IMR-90 (cell line): ENCODE data around the gene SCARF2. TPM values are rescaled to one million over a fixed set of nuclear protein-coding genes. Genes with fewer than 3 reads are reported as not detected.

Experiments used
- ATAC-seq: fragments of 200-7000 bp; cut with Tn5 transposase; 2 replicates; pipeline ENCODE4 v1.9.1; 2020; ENCODE audit warnings: low read depth, mild to moderate bottlenecking, moderate library complexity
- BruUV-seq: library from RNA; stranded (reverse); fragments of 400-500 nt; replicated peaks from 2 replicates; lab custom pipeline; 2021; lab: Mats Ljungman, UMichigan
- CTCF ChIA-PET: fragments of 300-600 bp; formaldehyde crosslinking; extraction: SDS; loops from one replicate; lab custom pipeline; 2021; ENCODE audit warnings: antibody characterized with exemption; lab: Yijun Ruan, JAX
- POLR2A ChIA-PET: fragments of 300-600 bp; sonication (Branson Sonifier 250); formaldehyde crosslinking; loops from one replicate; lab custom pipeline; 2022; ENCODE audit warnings: antibody characterized with exemption; ENCODE audit not compliant: unreplicated experiment; lab: Charles Lee
- DNase-seq: peaks from one replicate; pipeline ENCODE4 v3.0.0; 2013
- H2AFZ ChIP-seq: replicated peaks from 2 replicates; pipeline ENCODE3; 2013; ENCODE audit warnings: low read length, mild to moderate bottlenecking; ENCODE audit not compliant: poor library complexity
- H2AK5ac ChIP-seq: 2 replicates; pipeline ENCODE4 v1.6.1; 2013; ENCODE audit warnings: low read depth, low read length, inconsistent platforms
- H2AK9ac ChIP-seq: replicated peaks from 2 replicates; pipeline ENCODE3; 2013; ENCODE audit warnings: mild to moderate bottlenecking, low read depth, low read length, moderate library complexity; ENCODE audit not compliant: poor library complexity
- H2BK120ac ChIP-seq: 2 replicates; pipeline ENCODE4 v1.6.1; 2013; ENCODE audit warnings: low read depth, low read length, inconsistent platforms
- H2BK15ac ChIP-seq: 3 replicates; pipeline ENCODE4 v1.6.1; 2013; ENCODE audit warnings: low read depth, low read length, inconsistent platforms
- H2BK20ac ChIP-seq: 2 replicates; pipeline ENCODE4 v1.6.1; 2013; ENCODE audit warnings: low read depth, mild to moderate bottlenecking, inconsistent platforms, low read length, moderate library complexity
- H2BK5ac ChIP-seq: 2 replicates; pipeline ENCODE4 v1.6.1; 2013; ENCODE audit warnings: mild to moderate bottlenecking, low read depth, low read length, inconsistent platforms; ENCODE audit not compliant: poor library complexity, severe bottlenecking
- H3K14ac ChIP-seq: replicated peaks from 2 replicates; pipeline ENCODE4 v1.6.1; 2013; ENCODE audit warnings: low read depth, low read length, inconsistent platforms
- H3K18ac ChIP-seq: 2 replicates; pipeline ENCODE4 v1.6.1; 2013; ENCODE audit warnings: low read depth, low read length, control low read depth
- H3K23ac ChIP-seq: 2 replicates; pipeline ENCODE4 v1.6.1; 2013; ENCODE audit warnings: low read depth, low read length, inconsistent platforms
- H3K27ac ChIP-seq: 2 replicates; pipeline ENCODE4 v1.5.1; 2013; ENCODE audit warnings: mild to moderate bottlenecking, control low read depth, low read length; ENCODE audit not compliant: insufficient read depth
- H3K27me3 ChIP-seq: 2 replicates; pipeline ENCODE4 v1.6.1; 2013; ENCODE audit warnings: low read length; ENCODE audit not compliant: control insufficient read depth, insufficient read depth
- H3K36me3 ChIP-seq: 2 replicates; pipeline ENCODE4 v1.6.1; 2013; ENCODE audit warnings: low read length, mixed read lengths; ENCODE audit not compliant: control insufficient read depth, insufficient read depth
- H3K4ac ChIP-seq: 2 replicates; pipeline ENCODE4 v1.6.1; 2013; ENCODE audit warnings: low read depth, low read length, inconsistent platforms
- H3K4me1 ChIP-seq: 2 replicates; pipeline ENCODE4 v1.6.1; 2013; ENCODE audit warnings: low read length, mixed read lengths; ENCODE audit not compliant: control insufficient read depth, insufficient read depth
- H3K4me2 ChIP-seq: 2 replicates; pipeline ENCODE4 v1.6.1; 2013; ENCODE audit warnings: low read depth, mild to moderate bottlenecking, control low read depth, low read length, moderate library complexity
- H3K4me3 ChIP-seq: 2 replicates; pipeline ENCODE4 v1.5.1; 2013; ENCODE audit warnings: low read depth, mild to moderate bottlenecking, control low read depth, low read length, moderate library complexity; ENCODE audit not compliant: insufficient read depth
- H3K56ac ChIP-seq: 2 replicates; pipeline ENCODE4 v1.6.1; 2013; ENCODE audit warnings: low read length, inconsistent platforms; ENCODE audit not compliant: insufficient read depth; ENCODE audit errors: extremely low read depth
- H3K79me1 ChIP-seq, 2 experiments: 2 replicates each; pipeline ENCODE4 v1.6.1; 2013; ENCODE audit warnings: low read length in 2 of 2, inconsistent platforms in 1 of 2, low read depth in 1 of 2
- H3K9ac ChIP-seq: 2 replicates; pipeline ENCODE4 v1.6.1; 2013; ENCODE audit warnings: low read depth, low read length, control low read depth
- H3K9me1 ChIP-seq: 2 replicates; pipeline ENCODE4 v1.6.1; 2013; ENCODE audit warnings: low read length, inconsistent platforms; ENCODE audit not compliant: insufficient read depth
- H3K9me3 ChIP-seq: 2 replicates; pipeline ENCODE4 v1.6.1; 2013; ENCODE audit warnings: low read length; ENCODE audit not compliant: control insufficient read depth, insufficient read depth
- H4K20me1 ChIP-seq: 2 replicates; pipeline ENCODE4 v1.6.1; 2013; ENCODE audit warnings: low read length, inconsistent platforms; ENCODE audit not compliant: insufficient read depth
- H4K5ac ChIP-seq: 2 replicates; pipeline ENCODE4 v1.6.1; 2013; ENCODE audit warnings: mild to moderate bottlenecking, low read depth, low read length, control low read depth
- H4K8ac ChIP-seq, 2 experiments: 2 replicates each; pipeline ENCODE4 v1.6.1; 2013; ENCODE audit warnings: low read depth in 2 of 2, low read length in 2 of 2, control low read depth in 1 of 2, inconsistent platforms in 1 of 2
- H4K91ac ChIP-seq: 2 replicates; pipeline ENCODE4 v1.6.1; 2013; ENCODE audit warnings: low read depth, low read length, inconsistent platforms; ENCODE audit not compliant: insufficient read depth
- BHLHE40 ChIP-seq: fragments of 150-350 bp; IDR thresholded peaks from 2 replicates; pipeline ENCODE4 v1.6.1; 2016; ENCODE audit warnings: mild to moderate bottlenecking, low read depth, low read length
- CEBPB ChIP-seq: IDR thresholded peaks from 2 replicates; pipeline ENCODE4 v1.6.1; 2012; ENCODE audit warnings: low read depth, low read length, improper control_type of control experiment
- FOS ChIP-seq: fragments of 150-350 bp; IDR thresholded peaks from 2 replicates; pipeline ENCODE4 v1.6.1; 2016; ENCODE audit warnings: low read depth, low read length
- MAFK ChIP-seq: IDR thresholded peaks from 2 replicates; pipeline ENCODE4 v1.6.1; 2012; ENCODE audit warnings: low read depth, low read length, improper control_type of control experiment
- MAZ ChIP-seq: IDR thresholded peaks from 2 replicates; pipeline ENCODE4 v1.6.1; 2012; ENCODE audit warnings: low read depth, mild to moderate bottlenecking, low read length, improper control_type of control experiment, moderate library complexity, borderline replicate concordance
- NFE2L2 ChIP-seq: fragments of 150-350 bp; IDR thresholded peaks from 2 replicates; pipeline ENCODE4 v1.6.1; 2016; ENCODE audit warnings: low read depth, mild to moderate bottlenecking, low read length
- RFX5 ChIP-seq: IDR thresholded peaks from 2 replicates; pipeline ENCODE4 v1.8.0; 2012; ENCODE audit warnings: low read depth, mild to moderate bottlenecking, low read length, moderate library complexity
- SMC3 ChIP-seq: fragments of 150-350 bp; IDR thresholded peaks from 2 replicates; pipeline ENCODE4 v1.6.1; 2016; ENCODE audit warnings: low read depth, mild to moderate bottlenecking, antibody characterized with exemption, low read length, moderate library complexity
- WGBS, 2 experiments: methylation state at CpG; one replicate each; pipeline versions ENCODE4 v1.1.5 to v1.1.7; 2013; ENCODE audit warnings: missing lambda C conversion rate in 2 of 2; ENCODE audit not compliant: insufficient read length in 1 of 2; ENCODE audit errors: extremely low coverage in 2 of 2; 5-methylcytosine and 5-hydroxymethylcytosine counted together
- dilution Hi-C: fragments of 300-500 bp; cut with HindIII; formaldehyde crosslinking; loops from one replicate; pipeline ENCODE4 v1.14.3; 2018; ENCODE audit warnings: low sequenced_read_pairs; ENCODE audit not compliant: unreplicated experiment
- in situ Hi-C: fragments of 300-500 bp; cut with MboI; formaldehyde crosslinking; loops from 3 replicates; pipeline ENCODE4 v1.14.3; 2019; ENCODE audit warnings: low sequenced_read_pairs, inconsistent platforms, mixed read lengths
- intact Hi-C: fragments of 100-400 bp; cut with micrococcal nuclease; formaldehyde crosslinking; loops from 2 replicates; pipeline ENCODE4 v1.10.0; 2022
- polyA plus RNA-seq, 3 experiments: library from polyadenylated mRNA; depleted of rRNA; stranded (reverse); fragments of >200 nt; gene quantifications; 2 replicates each; pipeline ENCODE4 v1.2.3, GENCODE V29; 2012; ENCODE audit warnings: low replicate concordance in 1 of 3
- total RNA-seq: library from RNA; depleted of rRNA; stranded (reverse); fragments of >200 nt; gene quantifications from 2 replicates; pipeline ENCODE4 v1.2.3, GENCODE V29; 2012
- TF ChIP-seq, protein P1 (sequence below): fragments of 150-350 bp; IDR thresholded peaks from 2 replicates; pipeline ENCODE4 v1.6.1; 2017; ENCODE audit warnings: mild to moderate bottlenecking, antibody characterized with exemption, low read length, low read depth
- TF ChIP-seq, protein P2 (sequence below): conservative IDR thresholded peaks from 2 replicates; pipeline ENCODE4 v1.5.1; 2012; ENCODE audit warnings: mild to moderate bottlenecking, low read depth, low read length, improper control_type of control experiment
- TF ChIP-seq, protein P3 (sequence below): fragments of 150-350 bp; IDR thresholded peaks from 2 replicates; pipeline ENCODE4 v1.6.1; 2016; ENCODE audit warnings: low read depth, mild to moderate bottlenecking, low read length, moderate library complexity, borderline replicate concordance

Gene SCARF2
- total and polyA plus RNA-seq, 2 of the 4 experiments (the other 2 are of a cell fraction) = 3.4 to 37.0 TPM

DNA sequence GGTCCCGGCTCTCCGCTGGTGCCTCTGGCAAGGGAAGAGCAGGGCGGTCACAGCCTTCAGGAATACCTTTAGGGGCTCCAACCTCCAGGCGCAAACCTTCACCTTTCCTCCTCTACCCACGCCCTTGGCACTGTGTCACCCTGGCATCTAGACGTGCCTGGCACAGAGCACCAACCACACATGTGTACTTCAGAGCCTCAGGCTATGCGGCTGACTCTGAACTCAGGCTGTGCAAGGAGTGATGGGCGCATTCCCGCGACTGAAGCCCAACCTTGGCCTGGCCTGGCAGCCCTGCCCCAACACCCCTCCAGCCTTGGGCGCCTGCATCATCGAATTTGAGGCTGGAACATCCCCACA, 11.4 kb downstream of the SCARF2 start (continued):
- TF ChIP-seq FOS = no peak
- TF ChIP-seq, protein P1, sequence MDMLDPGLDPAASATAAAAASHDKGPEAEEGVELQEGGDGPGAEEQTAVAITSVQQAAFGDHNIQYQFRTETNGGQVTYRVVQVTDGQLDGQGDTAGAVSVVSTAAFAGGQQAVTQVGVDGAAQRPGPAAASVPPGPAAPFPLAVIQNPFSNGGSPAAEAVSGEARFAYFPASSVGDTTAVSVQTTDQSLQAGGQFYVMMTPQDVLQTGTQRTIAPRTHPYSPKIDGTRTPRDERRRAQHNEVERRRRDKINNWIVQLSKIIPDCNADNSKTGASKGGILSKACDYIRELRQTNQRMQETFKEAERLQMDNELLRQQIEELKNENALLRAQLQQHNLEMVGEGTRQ = no peak
- no peak for TF ChIP-seq NFE2L2
- no peak for TF ChIP-seq BHLHE40

DNA sequence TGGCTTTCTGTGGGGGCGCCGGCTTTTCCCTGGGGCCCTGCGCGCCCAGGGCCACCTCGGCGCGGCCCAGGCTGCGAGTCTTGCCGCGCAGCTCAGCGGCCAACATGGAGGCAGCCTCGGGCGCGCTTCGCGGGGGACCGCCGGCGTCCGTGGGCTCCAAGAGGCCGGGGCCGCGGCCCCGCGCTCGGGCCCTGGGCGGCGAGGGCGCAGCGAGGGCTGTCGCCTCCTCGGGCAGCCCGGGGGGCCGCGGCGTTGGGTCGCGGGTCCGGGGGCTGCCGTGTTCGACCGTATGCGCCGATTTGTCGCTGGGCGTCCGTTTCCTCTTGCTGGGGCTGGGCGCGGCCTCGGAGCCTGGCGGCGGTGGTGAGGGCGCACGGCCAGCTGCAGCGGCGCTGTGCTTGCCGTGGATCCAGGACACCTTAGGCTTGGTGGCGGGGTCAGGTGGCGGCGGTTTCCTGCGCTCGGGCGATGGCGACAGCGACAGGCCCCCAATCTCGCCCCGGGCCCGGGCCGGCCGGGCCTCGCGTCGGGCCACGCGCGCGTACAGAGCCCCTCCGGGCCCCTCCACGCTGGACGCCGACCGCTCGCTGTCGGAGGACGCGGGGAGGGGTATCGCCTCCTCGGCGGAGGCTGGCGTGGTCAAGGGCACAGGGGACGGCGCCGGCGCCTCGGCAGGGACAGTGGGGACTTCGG, 11.9 kb downstream of the SCARF2 start:
- ChIA-PET POLR2A (no interaction called here), CTCF (no interaction called here)
- H3K4me2 ChIP-seq = no peak overlapping the region
- H3K27ac ChIP-seq = no peak overlapping the region
- no peak overlapping the region for H3K18ac ChIP-seq
- H4K5ac ChIP-seq = no peak overlapping the region
- no peak overlapping the region for H4K8ac ChIP-seq
- peaks cover 13% of the 10 kb centered on the region; the same call in 1 of the 2 replicates for H3K4me1 ChIP-seq
- DNase-seq (no peak), ATAC-seq (no peak)
- no peak overlapping the region for H3K14ac ChIP-seq
- H2BK15ac ChIP-seq = no peak overlapping the region
- peaks cover 3 to 33% of the 10 kb centered on the region in 2 experiments; a peak in 3 of 4 replicates for H3K79me1 ChIP-seq
- H4K91ac ChIP-seq = no peak overlapping the region
- no peaks in the 10 kb centered on the region for H3K27me3 ChIP-seq
- H4K20me1 ChIP-seq = peaks cover 56% of the 10 kb centered on the region
- H3K9me1 ChIP-seq = no peaks in the 10 kb centered on the region; the same call in 1 of the 2 replicates
- WGBS, 2 experiments = 83% methylated on average over 79 of the region's 96 CpGs; no CpG with 5 or more reads in 1 of the 2 experiments
- BruUV-seq = TSS peak; percentile 64
- no peak overlapping the region for H3K4ac ChIP-seq
- H2AK5ac ChIP-seq = no peak overlapping the region
- no peak overlapping the region for H2AK9ac ChIP-seq
- no peak overlapping the region for H3K4me3 ChIP-seq
- H2BK5ac ChIP-seq = no peak overlapping the region
- H2BK20ac ChIP-seq = no peak overlapping the region
- H3K9ac ChIP-seq = no peak overlapping the region
- H3K23ac ChIP-seq = no peak overlapping the region
- intact Hi-C loops (no loop called here), in situ Hi-C loops (no loop called here), dilution Hi-C loops (no loop called here)
- H2BK120ac ChIP-seq = no peak overlapping the region
- peaks cover 51% of the 10 kb centered on the region for H3K36me3 ChIP-seq
- no peak overlapping the region for H2AFZ ChIP-seq
- no peaks in the 10 kb centered on the region for H3K9me3 ChIP-seq
- no peak overlapping the region for H3K56ac ChIP-seq
- TF ChIP-seq, protein P2, sequence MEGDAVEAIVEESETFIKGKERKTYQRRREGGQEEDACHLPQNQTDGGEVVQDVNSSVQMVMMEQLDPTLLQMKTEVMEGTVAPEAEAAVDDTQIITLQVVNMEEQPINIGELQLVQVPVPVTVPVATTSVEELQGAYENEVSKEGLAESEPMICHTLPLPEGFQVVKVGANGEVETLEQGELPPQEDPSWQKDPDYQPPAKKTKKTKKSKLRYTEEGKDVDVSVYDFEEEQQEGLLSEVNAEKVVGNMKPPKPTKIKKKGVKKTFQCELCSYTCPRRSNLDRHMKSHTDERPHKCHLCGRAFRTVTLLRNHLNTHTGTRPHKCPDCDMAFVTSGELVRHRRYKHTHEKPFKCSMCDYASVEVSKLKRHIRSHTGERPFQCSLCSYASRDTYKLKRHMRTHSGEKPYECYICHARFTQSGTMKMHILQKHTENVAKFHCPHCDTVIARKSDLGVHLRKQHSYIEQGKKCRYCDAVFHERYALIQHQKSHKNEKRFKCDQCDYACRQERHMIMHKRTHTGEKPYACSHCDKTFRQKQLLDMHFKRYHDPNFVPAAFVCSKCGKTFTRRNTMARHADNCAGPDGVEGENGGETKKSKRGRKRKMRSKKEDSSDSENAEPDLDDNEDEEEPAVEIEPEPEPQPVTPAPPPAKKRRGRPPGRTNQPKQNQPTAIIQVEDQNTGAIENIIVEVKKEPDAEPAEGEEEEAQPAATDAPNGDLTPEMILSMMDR = no peak
- TF ChIP-seq, protein P1 = no peak
- TF ChIP-seq CEBPB = no peak
- no peak for TF ChIP-seq RFX5
- TF ChIP-seq, protein P3, sequence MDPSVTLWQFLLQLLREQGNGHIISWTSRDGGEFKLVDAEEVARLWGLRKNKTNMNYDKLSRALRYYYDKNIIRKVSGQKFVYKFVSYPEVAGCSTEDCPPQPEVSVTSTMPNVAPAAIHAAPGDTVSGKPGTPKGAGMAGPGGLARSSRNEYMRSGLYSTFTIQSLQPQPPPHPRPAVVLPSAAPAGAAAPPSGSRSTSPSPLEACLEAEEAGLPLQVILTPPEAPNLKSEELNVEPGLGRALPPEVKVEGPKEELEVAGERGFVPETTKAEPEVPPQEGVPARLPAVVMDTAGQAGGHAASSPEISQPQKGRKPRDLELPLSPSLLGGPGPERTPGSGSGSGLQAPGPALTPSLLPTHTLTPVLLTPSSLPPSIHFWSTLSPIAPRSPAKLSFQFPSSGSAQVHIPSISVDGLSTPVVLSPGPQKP = no peak
- TF ChIP-seq MAFK = no peak
- no peak for TF ChIP-seq SMC3
- no peak for TF ChIP-seq NFE2L2
- no peak for TF ChIP-seq MAZ
